Astrocyte (in vitro differentiated cells and primary cell): ENCODE data around the gene ADGRB3. TPM values are rescaled to one million over a fixed set of nuclear protein-coding genes. Genes with fewer than 3 reads are reported as not detected.

Experiments used
- DNase-seq: peaks from one replicate; pipeline ENCODE4 v3.0.0-alpha.2; 2010; ENCODE audit warnings: low read depth
- FAIRE-seq: peaks from 2 replicates; lab custom pipeline; 2011; peaks lifted over from hg19 to GRCh38; lab: Jason Lieb, UNC
- H2AFZ ChIP-seq: 2 replicates; pipeline ENCODE4 v1.6.0; 2012; ENCODE audit warnings: low read depth, low read length, inconsistent platforms
- H3K27ac ChIP-seq: 2 replicates; pipeline ENCODE4 v1.5.1; 2011; ENCODE audit warnings: low read depth, low read length, inconsistent platforms
- H3K27me3 ChIP-seq: 2 replicates; pipeline ENCODE4 v1.6.0; 2011; ENCODE audit warnings: low read length, inconsistent platforms; ENCODE audit not compliant: insufficient read depth
- H3K36me3 ChIP-seq: 2 replicates; pipeline ENCODE4 v1.5.1; 2011; ENCODE audit warnings: low read length, inconsistent platforms; ENCODE audit not compliant: insufficient read depth
- H3K4me1 ChIP-seq: 2 replicates; pipeline ENCODE4 v1.5.1; 2011; ENCODE audit warnings: low read length, inconsistent platforms; ENCODE audit not compliant: insufficient read depth
- H3K4me2 ChIP-seq: 2 replicates; pipeline ENCODE4 v1.6.0; 2012; ENCODE audit warnings: low read length, inconsistent platforms
- H3K4me3 ChIP-seq: 2 replicates; pipeline ENCODE4 v1.5.1; 2011; ENCODE audit warnings: low read depth, mild to moderate bottlenecking, low read length, inconsistent platforms; ENCODE audit not compliant: insufficient read depth
- H3K79me2 ChIP-seq: 2 replicates; pipeline ENCODE4 v1.6.0; 2012; ENCODE audit warnings: mild to moderate bottlenecking, low read length, inconsistent platforms; ENCODE audit not compliant: insufficient read depth
- H3K9ac ChIP-seq: 2 replicates; pipeline ENCODE4 v1.6.0; 2012; ENCODE audit warnings: mild to moderate bottlenecking, low read length, inconsistent platforms
- H3K9me3 ChIP-seq: 2 replicates; pipeline ENCODE4 v1.5.1; 2012; ENCODE audit warnings: low read depth, mild to moderate bottlenecking, low read length, inconsistent platforms; ENCODE audit not compliant: insufficient read depth
- H4K20me1 ChIP-seq: 2 replicates; pipeline ENCODE4 v1.6.0; 2012; ENCODE audit warnings: low read length, inconsistent platforms; ENCODE audit not compliant: insufficient read depth
- H3K27ac Mint-ChIP-seq: one replicate; pipeline ENCODE4 v1.8.0; 2021; ENCODE audit warnings: mild to moderate bottlenecking, mixed read lengths; ENCODE audit not compliant: unreplicated experiment
- H3K27me3 Mint-ChIP-seq: one replicate; pipeline ENCODE4 v1.8.0; 2021; ENCODE audit warnings: low read depth, mixed read lengths; ENCODE audit not compliant: unreplicated experiment
- H3K36me3 Mint-ChIP-seq: one replicate; pipeline ENCODE4 v1.8.0; 2021; ENCODE audit warnings: low read depth, mixed read lengths; ENCODE audit not compliant: unreplicated experiment
- H3K4me1 Mint-ChIP-seq: one replicate; pipeline ENCODE4 v1.8.0; 2021; ENCODE audit warnings: low read depth, mixed read lengths; ENCODE audit not compliant: unreplicated experiment
- H3K4me3 Mint-ChIP-seq: one replicate; pipeline ENCODE4 v1.8.0; 2021; ENCODE audit warnings: mild to moderate bottlenecking, moderate library complexity, mixed read lengths; ENCODE audit not compliant: unreplicated experiment
- H3K9me3 Mint-ChIP-seq: one replicate; pipeline ENCODE4 v1.8.0; 2021; ENCODE audit warnings: mild to moderate bottlenecking, mixed read lengths; ENCODE audit not compliant: unreplicated experiment
- EZH2 ChIP-seq: IDR thresholded peaks from 2 replicates; pipeline ENCODE4 v1.6.1; 2012; ENCODE audit warnings: mild to moderate bottlenecking, low read length, inconsistent platforms; ENCODE audit not compliant: insufficient read depth
- total RNA-seq: library from RNA; stranded (reverse); gene quantifications from 2 replicates; pipeline ENCODE4 v1.2.1, GENCODE V29; 2021
- TF ChIP-seq, protein P1 (sequence below): IDR thresholded peaks from 2 replicates; pipeline ENCODE4 v1.5.1; 2011; ENCODE audit warnings: low read depth, mild to moderate bottlenecking, inconsistent platforms, low read length, moderate library complexity; ENCODE audit not compliant: insufficient read depth

ADGRB3 gene
- total RNA-seq, 1 donor from 2014 or later, result 0.77 TPM

DNA sequence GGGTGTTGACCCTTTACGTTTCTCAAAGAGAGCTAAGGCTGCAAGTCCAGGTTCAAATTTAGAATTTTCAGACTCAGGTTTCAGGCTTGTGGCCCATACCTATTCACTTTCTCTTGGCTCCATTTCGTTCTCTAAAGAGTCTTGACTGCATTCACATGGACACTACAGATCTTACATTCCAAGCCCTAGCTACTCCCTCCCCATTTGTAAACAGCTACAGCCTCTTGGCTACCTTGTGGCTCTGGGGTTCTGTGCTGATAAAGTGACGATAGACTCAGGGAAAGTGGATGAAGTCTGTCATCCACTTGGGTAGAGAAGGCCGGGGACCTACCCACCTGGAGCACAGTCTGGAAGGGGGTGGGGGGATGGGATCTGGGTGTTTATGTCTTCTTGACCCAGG, 658.4 kb downstream of the ADGRB3 start:
- Histone ChIP-seq H3K36me3 (no peaks in the 10 kb centered on the region), H3K27me3 (no peaks in the 10 kb centered on the region), H2AFZ (no peak overlapping the region), H4K20me1 (no peaks in the 10 kb centered on the region), H3K9ac (no peak overlapping the region), H3K9me3 (no peaks in the 10 kb centered on the region), H3K79me2 (no peaks in the 10 kb centered on the region), H3K4me3 (no peak overlapping the region), H3K4me2 (no peak overlapping the region), H3K27ac (no peak overlapping the region), H3K4me1 (no peaks in the 10 kb centered on the region)
- no peak overlapping the region for H3K27ac Mint-ChIP-seq
- TF ChIP-seq EZH2, result no peak
- TF ChIP-seq, protein P1, sequence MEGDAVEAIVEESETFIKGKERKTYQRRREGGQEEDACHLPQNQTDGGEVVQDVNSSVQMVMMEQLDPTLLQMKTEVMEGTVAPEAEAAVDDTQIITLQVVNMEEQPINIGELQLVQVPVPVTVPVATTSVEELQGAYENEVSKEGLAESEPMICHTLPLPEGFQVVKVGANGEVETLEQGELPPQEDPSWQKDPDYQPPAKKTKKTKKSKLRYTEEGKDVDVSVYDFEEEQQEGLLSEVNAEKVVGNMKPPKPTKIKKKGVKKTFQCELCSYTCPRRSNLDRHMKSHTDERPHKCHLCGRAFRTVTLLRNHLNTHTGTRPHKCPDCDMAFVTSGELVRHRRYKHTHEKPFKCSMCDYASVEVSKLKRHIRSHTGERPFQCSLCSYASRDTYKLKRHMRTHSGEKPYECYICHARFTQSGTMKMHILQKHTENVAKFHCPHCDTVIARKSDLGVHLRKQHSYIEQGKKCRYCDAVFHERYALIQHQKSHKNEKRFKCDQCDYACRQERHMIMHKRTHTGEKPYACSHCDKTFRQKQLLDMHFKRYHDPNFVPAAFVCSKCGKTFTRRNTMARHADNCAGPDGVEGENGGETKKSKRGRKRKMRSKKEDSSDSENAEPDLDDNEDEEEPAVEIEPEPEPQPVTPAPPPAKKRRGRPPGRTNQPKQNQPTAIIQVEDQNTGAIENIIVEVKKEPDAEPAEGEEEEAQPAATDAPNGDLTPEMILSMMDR, result no peak
- H3K27me3 Mint-ChIP-seq, result no peaks in the 10 kb centered on the region
- H3K36me3 Mint-ChIP-seq, result no peaks in the 10 kb centered on the region
- peaks cover 3% of the 10 kb centered on the region for H3K4me1 Mint-ChIP-seq
- no peak overlapping the region for H3K4me3 Mint-ChIP-seq
- no peaks in the 10 kb centered on the region for H3K9me3 Mint-ChIP-seq
- no peak for DNase-seq
- FAIRE-seq, result no peak

DNA sequence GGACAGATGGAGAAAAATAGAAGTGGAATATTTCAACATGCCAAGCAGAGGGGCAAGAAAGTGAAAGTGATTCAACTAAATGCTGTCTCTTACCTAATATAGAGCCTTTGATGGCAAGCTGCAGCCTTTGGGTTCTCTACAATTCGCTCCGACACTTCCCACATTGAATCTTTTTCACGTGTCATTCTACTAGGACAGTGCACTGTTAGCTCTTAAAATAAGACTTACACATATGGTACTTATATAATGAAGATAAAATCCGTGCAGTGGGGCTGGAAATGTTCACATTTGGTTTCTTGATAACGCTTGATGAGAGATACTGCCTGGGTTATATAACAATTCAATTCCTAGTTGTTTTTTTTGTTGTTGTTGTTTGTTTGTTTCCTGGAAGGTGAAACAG, 659.3 kb downstream of the ADGRB3 start:
- Histone ChIP-seq H3K27ac (no peak overlapping the region), H2AFZ (no peak overlapping the region), H3K36me3 (no peaks in the 10 kb centered on the region), H3K9me3 (no peaks in the 10 kb centered on the region), H3K27me3 (no peaks in the 10 kb centered on the region), H3K9ac (no peak overlapping the region), H4K20me1 (no peaks in the 10 kb centered on the region), H3K4me3 (no peak overlapping the region), H3K4me1 (no peaks in the 10 kb centered on the region), H3K79me2 (no peaks in the 10 kb centered on the region), H3K4me2 (no peak overlapping the region)
- FAIRE-seq (no peak), DNase-seq (no peak)
- no peaks in the 10 kb centered on the region for H3K36me3 Mint-ChIP-seq
- TF ChIP-seq, protein P1, result no peak
- TF ChIP-seq EZH2, result no peak
- no peak overlapping the region for H3K4me3 Mint-ChIP-seq
- peaks cover 3% of the 10 kb centered on the region for H3K4me1 Mint-ChIP-seq
- H3K27me3 Mint-ChIP-seq, result no peaks in the 10 kb centered on the region
- no peaks in the 10 kb centered on the region for H3K9me3 Mint-ChIP-seq
- H3K27ac Mint-ChIP-seq, result no peak overlapping the region

DNA sequence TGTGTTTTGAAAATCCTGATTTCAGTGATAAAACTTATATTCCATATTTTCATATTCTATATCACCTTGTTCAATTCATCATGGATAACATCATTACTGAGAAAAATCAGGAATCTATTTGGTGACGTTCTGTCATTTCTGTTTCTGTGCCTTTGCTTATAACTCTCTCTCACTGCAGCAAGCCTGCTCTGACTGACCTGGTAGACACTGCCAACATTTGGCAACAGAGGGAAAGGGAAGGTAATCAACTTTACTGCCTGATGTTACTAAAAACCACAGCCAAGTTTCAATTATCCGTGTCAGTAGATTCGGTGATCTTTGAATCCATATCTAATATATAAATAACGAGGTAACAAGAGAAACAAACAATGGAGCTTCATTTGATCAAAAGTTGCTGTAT, 659.8 kb downstream of the ADGRB3 start:
- Histone ChIP-seq H4K20me1 (no peaks in the 10 kb centered on the region), H3K27ac (no peak overlapping the region), H3K4me2 (no peak overlapping the region), H3K4me1 (no peaks in the 10 kb centered on the region), H3K9ac (no peak overlapping the region), H3K4me3 (no peak overlapping the region), H3K27me3 (no peaks in the 10 kb centered on the region), H3K79me2 (no peaks in the 10 kb centered on the region), H3K36me3 (no peaks in the 10 kb centered on the region), H2AFZ (no peak overlapping the region), H3K9me3 (no peaks in the 10 kb centered on the region)
- Mint-ChIP-seq H3K9me3 (no peaks in the 10 kb centered on the region), H3K4me1 (peaks cover 3% of the 10 kb centered on the region), H3K27ac (no peak overlapping the region), H3K36me3 (no peaks in the 10 kb centered on the region), H3K4me3 (no peak overlapping the region), H3K27me3 (no peaks in the 10 kb centered on the region)
- no peak for FAIRE-seq
- TF ChIP-seq, protein P1, result no peak
- no peak for TF ChIP-seq EZH2
- no peak for DNase-seq
